Body of pancreas (tissue), 4 donors: ENCODE results near the gene KRTAP7-1.

Experiments
- CTCF ChIP-seq, 7 experiments: fragments of 450-650 bp in 4 of 7; fragments of 200-600 bp in 3 of 7; sonication (generic) in 3 of 7; IDR thresholded peaks; one replicate each; pipeline ENCODE4 v1.5.1; 2016 to 2019; ENCODE audit warnings: antibody characterized with exemption in 7 of 7
- POLR2A ChIP-seq, 3 donors: fragments of 450-650 bp; IDR thresholded peaks; one replicate each; pipeline ENCODE4 v1.6.1; 2016; ENCODE audit warnings: antibody characterized with exemption in 3 of 3, mild to moderate bottlenecking in 2 of 3

- TF ChIP-seq CTCF (IDR thresholded peaks at IDR 0.05), result no peak
- no peak for TF ChIP-seq POLR2A (IDR thresholded peaks at IDR 0.05)
Observed at GRCh38 chr21:30847627-30848500, 18.3 kb upstream of the KRTAP7-1 start.
